Measurements from ENCODE around the gene STAT5B. TPM values are rescaled to one million over a fixed set of nuclear protein-coding genes. Genes with fewer than 3 reads are reported as not detected.

STAT5B gene
- total RNA-seq, 1 experiment from 2014 or later = 102 TPM

- no peaks in the 10 kb centered on the region for H3K36me3 ChIP-seq (ENCODE audit: control insufficient read depth, insufficient read depth, low read length)
- CTCF ChIA-PET = no interaction called here
- TF ChIP-seq CTCF (IDR thresholded peaks at IDR 0.05) (no peak), TCF7L2 (IDR thresholded peaks at IDR 0.05; ENCODE audit: low read depth, low read length) (no peak), SIN3A (IDR thresholded peaks at IDR 0.05; ENCODE audit: borderline replicate concordance, insufficient read depth, low read depth, low read length) (no peak), POLR2AphosphoS5 (IDR thresholded peaks at IDR 0.05; ENCODE audit: low read depth, low read length) (no peak), REST (IDR thresholded peaks at IDR 0.05; ENCODE audit: insufficient read depth in 1 of 2, low read depth in 2 of 2, low read length in 1 of 2) (no peak)
- intact Hi-C loops (cut with micrococcal nuclease; ENCODE audit: unreplicated experiment) = no loop called here
- H3K4me3 ChIP-seq (ENCODE audit: low read depth in 2 of 2, low read length in 2 of 2) = no peak overlapping the region
- H3K9me3 ChIP-seq (ENCODE audit: control insufficient read depth, insufficient read depth, low read depth, low read length) = no peaks in the 10 kb centered on the region
- DNase-seq (ENCODE audit: low read depth, low spot score) (no peak), ATAC-seq (no peak)
- H3K27ac ChIP-seq (ENCODE audit: low read length) = peak overlapping the region; percentile 44; the same call in 1 of the 2 replicates
- BruUV-seq (replicated peaks) = no TSS peak
- H3K27me3 ChIP-seq (ENCODE audit: control insufficient read depth, insufficient read depth, low read length) = no peaks in the 10 kb centered on the region
- POLR2A ChIA-PET = no interaction called here
- peaks cover 32% of the 10 kb centered on the region for H3K4me1 ChIP-seq (ENCODE audit: control insufficient read depth, insufficient read depth, low read length)
- in situ Hi-C loops (cut with HindIII; ENCODE audit: low pct_unique_long_range_greater_than_20kb, low sequenced_read_pairs) = no loop called here
Observed at GRCh38 chr17:42284566-42284965, 8.4 kb upstream of the STAT5B start.

- no TSS peak for BruUV-seq (replicated peaks)
- in situ Hi-C loops (cut with HindIII; ENCODE audit: low pct_unique_long_range_greater_than_20kb, low sequenced_read_pairs) = no loop called here
- CTCF ChIA-PET = no interaction called here
Observed at GRCh38 chr17:42284024-42284369, 7.8 kb upstream of the STAT5B start.

More at GRCh38 chr17:42284024-42284369, 7.8 kb upstream of the STAT5B start:
- no peak for DNase-seq (ENCODE audit: low read depth, low spot score)
- peak overlapping the region; percentile 68; the same call in 1 of the 2 replicates for H3K27ac ChIP-seq (ENCODE audit: low read length)
- TF ChIP-seq CTCF (IDR thresholded peaks at IDR 0.05) (no peak), TCF7L2 (IDR thresholded peaks at IDR 0.05; ENCODE audit: low read depth, low read length) (no peak), REST (IDR thresholded peaks at IDR 0.05; ENCODE audit: insufficient read depth in 1 of 2, low read depth in 2 of 2, low read length in 1 of 2) (no peak), SIN3A (IDR thresholded peaks at IDR 0.05; ENCODE audit: borderline replicate concordance, insufficient read depth, low read depth, low read length) (no peak), POLR2AphosphoS5 (IDR thresholded peaks at IDR 0.05; ENCODE audit: low read depth, low read length) (no peak)
- ATAC-seq = no peak
- H3K36me3 ChIP-seq (ENCODE audit: control insufficient read depth, insufficient read depth, low read length) = no peaks in the 10 kb centered on the region
- intact Hi-C loops (cut with micrococcal nuclease; ENCODE audit: unreplicated experiment) = no loop called here
- POLR2A ChIA-PET = no interaction called here
- no peaks in the 10 kb centered on the region for H3K27me3 ChIP-seq (ENCODE audit: control insufficient read depth, insufficient read depth, low read length)
- H3K4me3 ChIP-seq (ENCODE audit: low read depth in 2 of 2, low read length in 2 of 2) = no peak overlapping the region
- no peaks in the 10 kb centered on the region for H3K9me3 ChIP-seq (ENCODE audit: control insufficient read depth, insufficient read depth, low read depth, low read length)
- peaks cover 29% of the 10 kb centered on the region for H3K4me1 ChIP-seq (ENCODE audit: control insufficient read depth, insufficient read depth, low read length)
